GM19351 (cell line): ENCODE results near the gene CNTN1.
"Not testable (repeated sequence)": the region's sequence is repeated elsewhere in the genome, so short reads cannot be mapped to it uniquely, and the experiment has no call there.

ENCODE experiments used
- ATAC-seq: cut with Tn5 transposase; IDR thresholded peaks from one replicate; pipeline ENCODE4 v1.9.1; 2021; ENCODE audit warnings: mild to moderate bottlenecking, moderate library complexity; ENCODE audit not compliant: unreplicated experiment

The CNTN1 gene

DNA sequence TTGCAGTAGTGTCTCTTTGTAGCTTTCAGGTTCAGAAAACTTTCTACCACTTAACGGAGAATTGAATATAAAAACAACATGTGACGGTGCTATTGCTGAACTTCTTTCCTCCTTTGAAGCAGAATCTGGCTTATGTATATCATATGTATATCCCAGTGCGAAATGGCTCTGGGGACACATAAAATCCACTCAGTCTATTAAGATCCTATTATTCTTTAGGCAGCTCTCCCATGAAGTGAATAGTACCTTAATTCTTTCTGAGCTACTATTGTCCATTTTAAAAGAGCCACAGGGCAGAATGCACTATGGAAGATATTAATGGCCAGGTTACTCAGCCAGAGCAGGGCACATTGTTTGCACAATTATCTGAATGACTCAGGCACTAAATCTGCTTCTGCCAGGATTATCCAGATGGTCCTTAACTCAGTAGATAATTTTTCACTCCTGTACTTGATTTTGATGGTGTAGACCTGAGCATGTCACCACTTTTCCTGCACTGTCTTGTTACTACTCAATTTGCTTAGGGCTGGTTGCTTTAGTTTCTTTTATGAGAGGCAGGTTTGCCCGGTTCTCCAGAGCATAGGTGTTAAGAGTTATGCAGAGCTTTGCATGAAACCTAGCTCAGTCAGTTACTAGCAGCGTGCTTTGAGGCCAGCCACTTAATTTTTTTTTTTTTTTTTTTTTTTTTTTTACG lies 5.5 kb downstream of the CNTN1 start:
- no peak for ATAC-seq

DNA sequence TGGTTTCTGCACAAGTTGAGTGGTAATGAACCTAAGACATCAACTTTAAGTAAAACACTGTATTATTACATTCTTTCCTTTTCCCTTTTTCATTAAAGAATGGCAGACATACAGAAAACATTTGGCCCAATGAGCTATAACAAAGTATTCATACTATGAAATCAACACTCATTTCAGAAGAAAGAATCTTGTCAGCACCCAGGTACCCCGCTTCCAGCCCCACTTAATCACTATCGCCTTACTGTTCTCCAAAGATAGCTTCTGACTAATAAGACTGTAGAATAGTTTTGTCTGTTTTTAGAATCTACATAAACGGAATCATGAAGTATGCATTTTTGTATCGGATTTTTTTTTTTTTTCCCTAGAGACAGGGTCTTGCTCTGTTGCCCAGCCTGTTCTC lies 9.5 kb downstream of the CNTN1 start:
- ATAC-seq = peak; percentile 79

DNA sequence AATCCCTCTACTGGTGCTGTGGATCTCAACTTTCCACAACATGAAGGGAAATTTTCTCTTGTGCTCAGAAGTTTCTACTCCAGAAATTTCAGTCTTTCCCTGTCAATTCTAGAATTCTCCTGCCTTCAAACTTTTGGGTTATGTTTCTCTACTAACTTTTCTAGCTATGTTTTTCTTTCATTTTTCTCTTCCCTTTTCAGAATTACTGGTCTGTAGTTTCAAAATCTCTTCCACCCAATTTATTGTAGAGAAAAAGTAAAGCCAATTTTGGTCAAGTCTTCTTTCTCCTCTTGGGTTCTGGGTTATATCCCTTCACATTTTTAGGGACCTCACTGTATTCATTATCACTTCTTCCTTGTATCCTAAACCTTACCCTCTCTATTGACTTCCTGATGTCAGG lies 18.9 kb downstream of the CNTN1 start:
- ATAC-seq = peak; percentile 45

DNA sequence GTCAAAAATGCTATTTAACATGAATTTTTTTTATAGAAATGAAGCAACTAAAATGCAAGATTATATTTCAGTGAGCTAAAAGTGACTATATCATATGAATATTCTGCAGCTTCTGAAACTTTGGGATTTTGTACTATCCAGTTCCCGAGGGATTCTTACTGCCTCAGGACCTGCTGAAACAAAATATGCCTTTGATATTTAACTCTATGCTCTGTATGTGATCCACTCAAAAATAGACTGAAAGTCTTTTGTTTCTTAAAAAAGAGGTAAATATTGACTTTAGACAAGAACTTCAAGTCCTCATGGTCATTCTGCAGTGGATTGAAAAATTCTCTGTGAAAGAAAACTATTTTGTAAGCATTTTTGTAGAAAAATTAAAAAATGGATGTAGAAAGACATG lies 22.4 kb downstream of the CNTN1 start:
- no peak for ATAC-seq

DNA sequence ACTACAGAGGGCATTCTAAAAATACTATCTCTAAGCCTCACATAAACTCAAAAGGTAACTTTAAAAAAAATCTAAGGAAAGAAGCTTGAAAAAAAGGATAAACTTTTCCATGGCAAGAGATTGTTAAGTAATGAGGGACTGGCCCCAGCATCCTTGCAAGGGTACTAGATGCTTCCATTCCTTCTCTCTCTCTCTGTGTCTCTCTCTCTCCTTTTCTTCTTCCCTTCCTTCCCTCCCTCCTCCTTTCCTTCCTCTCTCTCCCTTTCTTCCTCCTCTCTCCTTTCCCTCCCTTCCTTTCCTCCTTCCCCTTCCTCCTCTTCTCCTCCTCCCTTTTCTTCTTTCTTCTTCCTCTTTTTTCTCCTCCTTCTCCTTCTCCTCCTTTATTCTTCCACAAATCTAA lies 23.8 kb downstream of the CNTN1 start:
- no peak for ATAC-seq

DNA sequence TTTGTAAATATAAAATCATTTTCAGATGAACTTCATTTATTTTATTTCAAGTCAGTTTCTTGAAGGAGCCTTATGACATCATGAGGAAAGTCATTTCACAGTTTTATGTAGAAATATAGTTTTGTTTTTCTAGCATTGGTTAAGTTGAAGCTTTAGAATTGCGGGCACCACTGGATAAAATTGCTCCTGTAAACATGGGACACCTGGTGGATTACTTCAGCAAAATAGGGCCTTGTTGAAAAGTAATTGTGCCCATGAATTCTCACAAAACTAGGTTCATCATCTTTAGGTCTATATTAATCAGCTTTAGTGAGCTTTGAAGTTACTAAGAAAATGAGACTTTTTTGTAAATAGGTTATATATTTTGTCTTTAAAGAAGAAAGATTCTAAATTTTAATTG lies 25.3 kb downstream of the CNTN1 start:
- ATAC-seq = no peak

DNA sequence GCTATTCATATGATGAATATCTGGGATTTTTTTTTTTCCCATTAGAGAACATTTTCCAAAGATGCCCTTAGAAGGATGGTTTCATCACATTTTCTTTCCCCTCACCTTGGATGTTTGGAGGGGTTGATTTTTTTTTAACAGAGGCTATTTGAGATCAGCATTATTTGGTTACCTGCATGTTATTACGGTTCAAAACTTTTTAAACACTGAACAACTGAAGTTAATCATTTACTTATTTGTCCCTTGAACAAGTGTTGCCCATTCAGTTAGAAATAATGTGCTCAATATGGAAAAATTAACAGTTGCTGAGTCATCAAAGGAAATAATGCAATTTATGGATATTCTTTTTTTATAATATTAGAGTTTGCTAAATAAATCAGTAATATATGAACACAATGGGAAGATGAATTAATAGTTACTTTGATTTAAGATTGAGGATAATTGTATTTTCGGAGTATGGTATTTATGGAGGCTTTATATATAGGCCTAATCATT lies 26.7 kb downstream of the CNTN1 start:
- ATAC-seq = no peak

DNA sequence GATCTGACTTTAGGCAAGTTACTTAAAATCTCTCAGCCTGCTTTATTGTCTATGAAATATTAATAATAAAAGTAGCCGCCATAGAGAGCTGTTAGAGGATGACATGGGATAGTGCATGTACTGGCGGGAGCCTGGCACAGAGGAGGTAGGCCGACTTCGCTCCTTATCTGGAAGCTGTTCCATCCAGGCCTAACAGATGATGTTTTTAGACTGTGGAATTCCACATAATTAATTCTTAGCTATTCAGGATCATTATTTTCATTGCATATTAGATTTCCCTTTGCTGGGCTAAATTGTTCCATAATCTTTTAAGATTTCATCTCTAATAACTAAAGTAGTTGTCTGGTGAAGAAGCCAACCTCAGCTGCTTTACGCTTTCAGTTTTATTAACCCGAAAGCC lies 30.8 kb downstream of the CNTN1 start:
- no peak for ATAC-seq

DNA sequence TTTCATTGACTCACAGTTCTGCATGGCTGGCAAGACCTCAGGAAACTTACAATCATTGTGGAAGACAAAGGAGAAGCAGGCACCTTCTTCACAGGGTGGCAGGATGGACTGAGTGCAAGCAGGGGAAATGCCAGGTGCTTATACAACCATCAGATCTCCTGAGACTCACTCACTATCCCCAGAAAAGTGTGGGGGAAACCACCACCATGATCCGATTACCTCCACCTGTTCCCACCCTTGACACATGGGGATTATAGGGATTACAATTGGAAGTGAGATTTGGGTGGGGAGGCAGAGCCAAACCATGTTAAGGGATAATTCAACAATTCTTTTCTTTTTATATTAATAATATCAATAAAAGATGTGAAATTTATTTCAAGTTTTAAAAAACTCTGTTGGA lies 34.1 kb downstream of the CNTN1 start:
- ATAC-seq = no peak

DNA sequence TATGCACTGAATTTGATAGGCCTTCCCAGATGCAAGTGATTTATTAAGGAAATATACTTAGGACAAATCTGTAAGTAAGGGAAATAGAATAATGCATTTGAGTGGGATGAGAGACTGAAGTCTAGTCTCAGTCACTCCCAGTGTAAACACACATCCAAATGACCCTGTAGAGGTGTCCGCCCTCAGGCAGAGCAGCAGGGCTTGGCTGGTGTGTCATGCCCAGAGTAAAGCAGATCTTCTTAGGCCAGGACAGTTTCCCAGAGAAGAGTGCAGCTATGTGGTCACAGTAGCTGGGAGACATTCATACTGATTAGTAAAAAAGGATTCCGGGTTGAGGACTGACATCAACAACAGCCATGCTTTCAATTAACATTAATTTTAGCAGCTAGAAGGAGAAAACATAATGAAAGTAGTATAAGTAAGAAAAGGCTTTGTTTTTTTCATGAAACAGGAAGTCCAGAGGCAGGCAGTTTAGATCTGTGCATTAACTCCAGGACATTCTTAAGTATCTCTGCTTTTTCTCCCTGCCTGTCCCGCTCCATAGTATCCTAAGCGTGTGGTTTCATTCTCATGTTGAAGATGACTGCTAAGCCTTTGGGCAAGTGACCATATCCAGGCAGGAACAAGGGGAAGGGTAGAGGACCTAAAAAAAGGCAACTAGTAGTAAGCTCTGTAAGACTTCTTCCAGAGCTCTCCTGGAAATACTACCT lies 35.7 kb downstream of the CNTN1 start:
- ATAC-seq = no peak

DNA sequence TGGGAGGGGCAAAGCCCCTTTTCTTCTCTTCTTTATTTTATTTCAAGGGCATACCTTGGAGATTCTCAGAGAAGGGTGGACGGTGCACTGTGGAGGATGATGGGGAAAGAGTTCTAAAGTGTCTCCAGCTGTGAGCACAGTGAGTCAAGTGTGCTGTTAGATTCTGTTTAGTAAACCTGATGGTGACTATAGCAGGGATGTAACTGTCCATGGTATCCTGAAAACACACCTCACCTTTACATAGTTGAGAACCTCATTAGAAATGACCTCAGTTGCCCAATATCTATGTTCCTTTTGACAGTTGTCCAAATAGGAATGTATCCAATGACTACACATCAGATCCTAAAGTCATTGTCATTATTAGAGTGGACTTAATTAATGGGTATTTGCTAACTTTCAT lies 38.0 kb downstream of the CNTN1 start:
- ATAC-seq = no peak

DNA sequence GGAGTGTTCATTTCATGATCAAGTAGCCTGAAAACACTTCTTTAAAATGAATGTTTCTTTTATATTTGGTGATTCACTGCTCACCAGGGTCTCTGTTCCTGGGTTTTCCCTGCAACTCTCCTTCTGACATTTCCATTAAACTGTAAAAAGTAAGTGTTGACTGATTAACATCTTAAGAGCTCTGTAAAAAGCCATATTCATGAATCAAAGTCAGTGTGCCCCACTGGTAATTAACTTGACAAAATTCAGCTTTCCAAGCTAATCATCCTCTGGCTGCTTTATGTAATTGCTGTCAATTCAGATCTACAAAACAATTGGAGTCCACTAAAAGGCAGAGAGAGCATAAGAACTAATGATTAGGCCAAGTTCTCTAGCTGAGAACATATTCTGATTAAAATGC lies 41.6 kb downstream of the CNTN1 start:
- ATAC-seq = no peak

DNA sequence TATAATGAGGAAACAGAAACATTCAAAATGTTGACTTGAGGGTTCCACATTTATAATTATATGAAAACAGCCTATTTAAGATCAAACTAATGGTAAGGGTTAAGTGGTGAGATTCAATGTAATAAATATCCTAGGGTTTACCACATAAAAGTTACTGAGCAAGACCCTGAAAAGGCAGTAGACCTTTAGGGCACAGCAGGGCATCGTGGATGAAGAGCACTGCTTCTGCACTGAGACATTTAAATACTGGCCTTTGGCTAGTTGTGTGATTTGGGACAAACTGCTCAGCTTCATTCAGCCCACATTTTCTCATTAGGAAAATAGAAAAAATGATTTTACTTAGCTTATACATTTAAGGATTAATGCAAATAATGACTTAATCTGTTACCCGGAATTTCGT lies 42.0 kb downstream of the CNTN1 start:
- ATAC-seq = no peak

DNA sequence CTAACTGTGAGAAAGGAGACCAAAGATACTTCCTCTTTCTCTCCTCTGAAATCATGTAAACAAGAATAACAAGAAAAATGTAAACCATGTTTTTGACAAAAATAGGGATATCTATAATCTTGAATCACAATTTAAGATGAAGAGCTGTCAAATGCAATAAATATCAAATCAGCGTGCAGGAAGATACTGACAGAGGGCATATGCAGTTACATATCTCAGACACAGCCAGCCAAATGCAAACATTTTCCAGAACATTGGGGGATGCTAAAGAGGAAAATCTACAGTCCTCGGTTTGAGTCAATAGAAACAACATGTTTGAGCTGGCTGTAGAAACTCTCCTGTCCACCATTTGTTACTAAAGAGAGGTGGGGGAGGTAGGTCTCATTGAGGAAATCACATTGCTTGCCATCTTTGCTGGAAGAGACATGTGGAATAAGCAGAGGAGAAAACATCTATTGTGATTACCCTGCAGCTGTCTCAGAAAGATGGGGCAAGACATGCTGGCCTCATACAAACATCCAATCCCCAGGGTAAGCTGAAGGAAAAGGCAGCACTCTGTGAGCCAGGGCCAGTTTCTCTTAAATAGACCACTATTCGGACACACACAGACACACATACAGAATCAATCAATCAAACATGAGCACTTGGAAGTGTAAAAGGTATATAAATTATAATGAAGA lies 43.5 kb downstream of the CNTN1 start:
- ATAC-seq = no peak

DNA sequence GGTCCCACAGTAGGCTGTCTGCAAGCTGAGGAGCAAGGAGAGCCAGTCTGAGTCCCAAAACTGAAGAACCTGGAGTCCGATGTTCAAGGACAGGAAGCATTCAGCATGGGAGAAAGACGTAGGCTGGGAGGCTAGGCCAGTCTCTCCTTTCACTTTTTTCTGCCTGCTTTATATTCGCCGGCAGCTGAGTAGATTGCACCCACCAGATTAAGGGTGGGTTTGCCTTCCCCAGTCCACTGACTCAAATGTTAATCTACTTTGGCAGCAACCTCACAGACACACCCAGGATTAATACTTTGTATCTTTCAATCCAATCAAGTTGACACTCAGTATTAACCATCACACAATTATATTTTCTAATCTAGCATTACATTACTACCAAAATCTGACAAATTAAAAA lies 45.2 kb downstream of the CNTN1 start:
- not testable (repeated sequence) for ATAC-seq

DNA sequence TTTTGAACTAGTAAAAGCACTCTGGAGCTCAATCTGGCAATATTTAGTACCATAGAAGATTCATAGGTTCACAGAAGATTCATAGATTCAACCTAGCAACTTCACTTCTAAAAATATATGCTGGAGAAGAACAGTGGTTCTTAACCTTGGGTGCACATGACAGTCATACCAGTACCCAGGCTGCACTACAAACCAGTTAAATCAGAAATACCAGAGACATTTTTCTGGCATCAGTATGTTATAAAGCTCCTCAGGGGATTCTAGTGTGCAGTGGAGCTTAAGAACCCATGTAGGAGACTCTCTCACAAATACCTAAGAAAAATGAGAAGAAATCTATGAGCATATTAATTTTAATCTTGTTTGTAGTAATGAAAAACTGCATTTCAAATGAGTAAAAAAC lies 46.6 kb downstream of the CNTN1 start:
- ATAC-seq = peak; percentile 47

DNA sequence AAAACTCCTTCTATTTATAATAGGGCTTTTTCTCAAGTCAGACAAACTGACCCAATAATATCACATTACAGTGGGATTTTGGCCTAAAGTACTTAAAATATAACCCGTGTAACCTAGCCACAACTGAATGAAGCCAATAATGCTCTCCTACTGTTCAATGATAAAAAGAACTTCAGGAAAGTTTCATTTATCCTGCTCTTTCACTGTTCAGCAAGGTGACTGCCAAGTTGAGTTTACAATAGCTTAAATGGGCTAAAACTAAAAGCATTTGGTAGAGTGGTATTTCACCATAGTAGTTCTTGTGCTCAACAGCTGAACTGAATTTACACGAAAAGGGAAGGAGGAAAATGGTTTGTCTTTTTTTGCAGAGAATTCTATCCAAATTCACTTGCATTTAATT lies 49.8 kb downstream of the CNTN1 start:
- no peak for ATAC-seq

DNA sequence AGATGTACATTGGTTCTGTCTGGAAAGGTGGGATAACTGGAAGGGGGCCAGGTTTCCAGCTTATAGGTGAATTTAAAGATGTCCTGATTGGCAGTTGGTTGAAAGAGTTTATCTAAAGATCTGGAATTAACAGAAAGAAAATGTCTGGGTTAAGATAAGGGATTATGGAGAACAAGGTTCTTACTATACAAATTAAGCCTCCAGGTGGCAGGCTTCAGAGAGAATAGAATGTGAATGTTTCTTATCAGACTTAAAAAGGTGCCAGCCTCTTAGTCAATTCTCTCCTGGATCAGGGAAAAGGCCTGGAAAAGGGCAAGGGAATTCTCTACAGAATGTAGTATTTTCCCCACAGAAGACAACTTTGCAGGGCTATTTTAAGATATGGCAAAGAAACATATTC lies 53.1 kb downstream of the CNTN1 start:
- ATAC-seq = no peak

DNA sequence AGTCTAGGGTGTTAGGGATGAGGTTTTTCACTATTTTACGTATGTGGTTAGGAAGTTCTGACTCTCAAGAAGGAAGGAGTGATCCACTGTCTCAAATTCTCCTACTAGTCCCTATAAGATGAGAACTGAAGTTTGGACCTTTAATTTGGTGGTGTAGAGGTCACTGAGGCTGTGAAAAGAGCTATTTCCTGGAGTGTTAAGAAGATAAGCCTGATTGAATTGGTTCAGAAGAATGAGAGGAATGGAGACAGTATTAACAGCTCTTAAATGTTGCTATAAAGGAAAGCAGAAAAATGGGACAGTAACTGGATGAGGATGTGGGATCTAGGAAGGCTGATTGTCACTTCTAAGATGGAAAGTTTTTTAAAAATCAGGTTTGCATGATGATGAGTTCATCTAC lies 57.6 kb downstream of the CNTN1 start:
- no peak for ATAC-seq

DNA sequence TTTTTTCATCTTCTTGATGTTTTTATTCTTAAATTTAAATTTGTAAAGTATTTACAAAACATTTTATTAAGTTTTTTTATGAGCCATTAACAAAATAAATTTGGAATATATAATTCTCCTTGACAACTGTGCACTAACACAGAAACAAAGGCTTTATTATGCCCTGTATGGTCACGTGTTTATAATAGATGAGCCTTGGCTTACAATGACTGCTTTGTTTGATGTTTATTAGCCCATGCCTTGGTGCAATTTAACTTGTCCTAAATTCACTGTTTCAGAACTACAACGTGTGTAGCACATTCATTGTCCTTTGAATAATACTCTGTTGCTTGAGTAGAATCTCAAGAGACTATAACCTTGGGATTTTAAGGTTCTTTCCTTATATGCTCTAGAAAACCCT lies 59.8 kb downstream of the CNTN1 start:
- ATAC-seq = no peak

DNA sequence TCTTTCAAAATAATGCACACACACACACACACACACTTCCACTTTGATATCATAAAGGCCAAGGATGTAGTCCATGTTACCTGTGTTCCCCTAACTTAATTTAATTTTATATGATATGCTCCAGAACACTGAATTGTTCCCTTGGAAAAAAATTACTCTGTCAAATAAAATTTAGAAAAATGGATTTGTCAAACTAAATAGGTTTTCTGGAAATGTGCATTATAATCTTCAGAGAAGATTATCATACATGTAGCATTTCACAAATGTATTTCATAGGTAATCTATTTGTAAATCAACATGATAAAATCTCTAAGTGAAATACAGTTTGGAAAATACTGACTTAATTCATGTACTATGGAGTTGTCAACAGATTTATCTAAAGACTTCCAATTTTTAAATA lies 68.6 kb downstream of the CNTN1 start:
- ATAC-seq = no peak

DNA sequence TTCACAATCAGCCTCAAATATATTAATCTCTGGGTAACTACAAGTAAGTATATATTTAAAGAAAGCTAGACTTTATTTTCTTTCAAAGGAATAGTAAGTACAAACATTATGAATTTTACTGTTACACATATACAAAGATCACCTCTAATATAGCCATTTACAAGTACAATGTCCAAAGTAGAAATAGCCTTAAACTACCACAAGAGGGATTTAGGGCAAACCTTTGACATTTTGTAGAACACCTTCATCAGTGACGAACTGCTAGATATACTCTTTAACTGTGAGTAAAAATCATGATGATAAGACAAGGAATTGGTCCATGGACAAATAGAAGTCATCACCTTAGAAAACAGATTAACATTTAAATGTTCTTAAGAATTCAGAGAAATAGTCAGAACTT lies 69.8 kb downstream of the CNTN1 start:
- peak; percentile 58 for ATAC-seq
